ENCODE results near the gene FAM234A.

DNA sequence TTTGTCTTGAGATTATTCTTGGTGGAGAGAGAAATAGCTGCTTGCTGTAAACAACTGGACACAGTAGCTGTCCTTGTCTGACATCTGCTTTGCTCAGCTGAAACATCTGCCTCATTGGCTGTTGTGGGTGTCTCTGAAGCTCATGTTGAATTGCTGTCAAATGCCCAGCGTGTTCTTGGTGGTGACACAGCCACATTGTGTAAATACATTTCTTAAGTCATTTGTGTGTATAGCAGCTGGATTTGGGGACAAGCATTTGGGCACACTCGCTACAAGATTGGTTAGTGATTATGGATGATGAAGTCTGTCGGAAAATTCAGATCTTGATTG is 5.3 kb downstream of the FAM234A start:
- TF ChIP-seq, protein P1, sequence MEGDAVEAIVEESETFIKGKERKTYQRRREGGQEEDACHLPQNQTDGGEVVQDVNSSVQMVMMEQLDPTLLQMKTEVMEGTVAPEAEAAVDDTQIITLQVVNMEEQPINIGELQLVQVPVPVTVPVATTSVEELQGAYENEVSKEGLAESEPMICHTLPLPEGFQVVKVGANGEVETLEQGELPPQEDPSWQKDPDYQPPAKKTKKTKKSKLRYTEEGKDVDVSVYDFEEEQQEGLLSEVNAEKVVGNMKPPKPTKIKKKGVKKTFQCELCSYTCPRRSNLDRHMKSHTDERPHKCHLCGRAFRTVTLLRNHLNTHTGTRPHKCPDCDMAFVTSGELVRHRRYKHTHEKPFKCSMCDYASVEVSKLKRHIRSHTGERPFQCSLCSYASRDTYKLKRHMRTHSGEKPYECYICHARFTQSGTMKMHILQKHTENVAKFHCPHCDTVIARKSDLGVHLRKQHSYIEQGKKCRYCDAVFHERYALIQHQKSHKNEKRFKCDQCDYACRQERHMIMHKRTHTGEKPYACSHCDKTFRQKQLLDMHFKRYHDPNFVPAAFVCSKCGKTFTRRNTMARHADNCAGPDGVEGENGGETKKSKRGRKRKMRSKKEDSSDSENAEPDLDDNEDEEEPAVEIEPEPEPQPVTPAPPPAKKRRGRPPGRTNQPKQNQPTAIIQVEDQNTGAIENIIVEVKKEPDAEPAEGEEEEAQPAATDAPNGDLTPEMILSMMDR (IDR thresholded peaks at IDR 0.05; ENCODE audit: low read length) = no peak
- TF ChIP-seq EZH2 (IDR thresholded peaks at IDR 0.05; ENCODE audit: borderline replicate concordance, low read length) = no peak

Measured in OCI-LY1 (cell line).